D721Med (cell line): Measurements from ENCODE around the gene PLAC1.

Experiments used
- DNase-seq: peaks from one replicate; pipeline ENCODE4 v3.0.0; 2011; ENCODE audit warnings: low spot score; ENCODE audit not compliant: insufficient read length
- FAIRE-seq: peaks from 2 replicates; lab custom pipeline; 2011; peaks lifted over from hg19 to GRCh38; lab: Jason Lieb, UNC
- CTCF ChIP-seq: IDR thresholded peaks from 2 replicates; pipeline ENCODE4 v1.5.1; 2012; ENCODE audit warnings: mild to moderate bottlenecking, control low read depth; ENCODE audit not compliant: insufficient read depth; ENCODE audit errors: missing control alignments

Gene PLAC1

DNA sequence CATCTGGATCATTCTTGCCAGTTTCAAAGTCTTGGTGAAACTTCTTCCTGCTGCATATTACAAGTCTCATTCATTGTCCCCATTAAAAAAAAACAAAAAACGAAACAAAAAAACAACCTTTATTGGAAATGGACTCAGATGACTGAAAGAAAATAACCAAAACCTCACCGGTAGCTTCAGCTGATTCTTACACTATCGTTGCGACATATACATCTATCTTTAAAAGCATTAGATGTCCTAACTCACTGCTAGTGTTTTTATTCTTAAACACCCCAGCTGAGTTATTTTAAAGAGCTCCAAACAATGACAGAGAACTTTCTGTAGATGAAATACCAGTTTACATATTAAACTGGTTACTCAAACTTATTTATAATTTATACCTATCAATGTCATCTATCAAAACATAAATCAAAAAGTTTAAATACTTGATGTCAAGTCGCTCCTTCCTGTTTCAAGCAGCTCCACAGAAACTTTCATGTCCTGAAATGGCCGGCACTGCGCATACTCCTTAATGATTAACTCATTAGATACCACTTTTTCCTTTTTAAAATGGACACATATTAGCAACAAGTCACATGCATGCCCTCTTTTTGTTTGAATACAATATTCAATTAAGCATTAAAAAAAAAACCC lies 111.1 kb downstream of the PLAC1 start:
- no peak for TF ChIP-seq CTCF
- no peak for FAIRE-seq

GRCh38 chrX:134546187-134546586 lies 112.1 kb downstream of the PLAC1 start:
- no peak for FAIRE-seq
- no peak for DNase-seq
- no peak for TF ChIP-seq CTCF

More for the DNA sequence above, 111.1 kb downstream of the PLAC1 start:
- no peak for DNase-seq

DNA sequence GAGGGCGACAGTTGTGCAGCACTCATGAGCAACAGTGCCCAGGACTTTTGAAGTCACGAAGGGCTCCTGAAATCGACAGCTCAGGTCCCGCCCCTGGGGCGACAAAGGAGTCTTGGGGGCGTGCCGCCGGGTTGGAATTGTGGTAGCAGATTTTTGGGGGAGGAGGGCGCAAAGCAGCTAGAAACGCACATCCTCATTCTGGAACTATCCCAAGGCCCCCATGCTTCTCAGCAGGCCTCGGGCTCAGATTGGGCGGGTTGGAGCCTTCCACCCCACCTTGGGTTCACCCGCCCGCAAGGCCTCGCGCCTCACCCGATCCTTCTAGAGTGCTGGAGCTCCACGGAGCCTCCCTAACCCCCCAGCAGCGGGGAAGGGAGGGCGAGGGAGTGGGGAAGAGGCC lies 112.8 kb downstream of the PLAC1 start:
- FAIRE-seq (no peak), DNase-seq (no peak)
- TF ChIP-seq CTCF, result no peak

DNA sequence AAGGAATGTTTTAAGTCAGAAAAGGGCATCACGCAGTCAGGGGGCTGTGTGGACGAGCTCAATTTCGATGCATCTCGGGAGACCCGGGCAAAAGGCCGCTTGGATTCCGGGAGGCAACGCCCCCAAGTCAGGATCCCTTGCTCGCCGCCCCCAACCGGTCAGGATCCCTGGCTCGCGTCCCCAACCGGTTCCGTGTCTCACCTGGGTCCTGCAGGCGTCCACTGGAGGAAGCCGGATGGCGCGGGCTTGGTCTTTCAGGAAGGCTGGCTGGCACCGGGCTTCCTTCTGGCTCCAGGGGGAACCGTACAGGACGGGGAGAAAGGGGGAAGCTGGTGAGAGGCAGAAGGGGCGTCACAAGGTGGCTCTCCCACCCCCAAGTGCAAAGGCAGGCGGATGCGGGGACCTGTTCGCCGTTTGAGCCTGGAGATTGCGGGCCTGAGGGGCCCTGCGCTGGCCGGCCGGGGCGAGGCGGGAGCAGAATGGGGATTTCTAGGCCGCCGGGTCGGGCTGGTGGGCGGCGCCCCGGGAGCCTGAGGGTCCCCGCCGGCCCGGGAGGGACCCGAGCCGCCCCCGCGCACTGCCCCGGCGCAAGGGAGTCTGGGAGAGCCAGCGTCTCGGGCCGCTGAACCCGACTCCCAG lies 113.6 kb downstream of the PLAC1 start:
- FAIRE-seq (no peak), DNase-seq (no peak)
- TF ChIP-seq CTCF, result no peak

GRCh38 chrX:134544135-134544512 lies 114.1 kb downstream of the PLAC1 start:
- DNase-seq (no peak), FAIRE-seq (no peak)
- TF ChIP-seq CTCF, result no peak

- no peak for DNase-seq
- FAIRE-seq, result no peak
- no peak for TF ChIP-seq CTCF
These were observed 115.0 kb downstream of the PLAC1 start for GRCh38 chrX:134543288-134543687.

DNA sequence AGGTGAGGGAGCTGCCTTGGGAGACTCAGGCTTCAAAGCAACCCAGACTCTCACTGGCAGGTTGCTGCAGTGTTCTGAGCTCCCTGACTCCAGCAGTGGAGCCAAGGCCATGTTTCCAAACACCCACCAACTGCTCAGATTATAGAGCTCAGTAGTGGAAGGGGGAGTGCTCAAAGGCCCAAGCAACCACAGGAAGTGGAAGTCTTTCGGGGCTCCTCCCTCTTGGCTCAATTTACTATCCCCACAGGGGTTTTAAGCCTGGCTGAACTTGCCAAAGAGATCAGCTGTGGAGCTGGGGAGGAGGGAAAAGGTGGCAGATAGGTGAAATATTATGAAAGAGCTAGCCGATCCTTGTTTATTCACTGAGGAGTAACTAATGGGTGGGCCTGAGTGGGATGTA lies 115.8 kb downstream of the PLAC1 start:
- FAIRE-seq, result no peak
- no peak for DNase-seq
- TF ChIP-seq CTCF, result no peak
